Thymus (tissue), 11 donors: ENCODE results near the gene LAMA3. TPM values are rescaled to one million over a fixed set of nuclear protein-coding genes. Genes with fewer than 3 reads are reported as not detected.

Experiments used
- DNase-seq, 9 donors: peaks; one replicate each; pipeline ENCODE4 v3.0.0-alpha.2; 2013; ENCODE audit warnings: low spot score in 9 of 9, low read depth in 6 of 9, missing footprints in 1 of 9
- H3K27ac ChIP-seq, 2 donors: one replicate each; pipeline ENCODE4 v1.5.1; 2013; ENCODE audit warnings: control low read depth in 1 of 2, low read depth in 1 of 2, low read length in 1 of 2, mild to moderate bottlenecking in 1 of 2, moderate library complexity in 1 of 2
- H3K27me3 ChIP-seq, 2 donors: one replicate each; pipeline ENCODE4 v1.5.1; 2013; ENCODE audit warnings: low read length in 1 of 2; ENCODE audit not compliant: control insufficient read depth in 2 of 2, insufficient read depth in 1 of 2
- H3K36me3 ChIP-seq, 2 donors: one replicate each; pipeline ENCODE4 v1.5.1; 2013; ENCODE audit warnings: low read length in 1 of 2, mild to moderate bottlenecking in 1 of 2, moderate library complexity in 1 of 2; ENCODE audit not compliant: control insufficient read depth in 2 of 2, insufficient read depth in 2 of 2
- H3K4me1 ChIP-seq, 2 donors: one replicate each; pipeline ENCODE4 v1.5.1; 2013; ENCODE audit warnings: low read length in 2 of 2; ENCODE audit not compliant: control insufficient read depth in 2 of 2, insufficient read depth in 2 of 2
- H3K4me3 ChIP-seq, 2 donors: one replicate each; pipeline ENCODE4 v1.5.1; 2013; ENCODE audit warnings: low read length in 2 of 2, control low read depth in 1 of 2, mild to moderate bottlenecking in 1 of 2
- H3K9me3 ChIP-seq, 2 donors: one replicate each; pipeline ENCODE4 v1.5.1; 2013; ENCODE audit warnings: low read length in 1 of 2, mild to moderate bottlenecking in 1 of 2; ENCODE audit not compliant: control insufficient read depth in 2 of 2, insufficient read depth in 1 of 2
- WGBS: extraction: QIAGEN DNeasy Blood & Tissue Kit; methylation state at CpG from one replicate; pipeline ENCODE4 v1.1.7; 2013; 5-methylcytosine and 5-hydroxymethylcytosine counted together
- polyA plus RNA-seq: library from polyadenylated mRNA; stranded (reverse); fragments of 200-250 nt; gene quantifications from one replicate; pipeline ENCODE4 v1.2.3, GENCODE V29; 2013
- total RNA-seq: library from RNA; stranded (reverse); fragments of 120-200 nt; gene quantifications from one replicate; pipeline ENCODE4 v1.2.4, GENCODE V29; 2013
- donor health status: healthy.

Gene LAMA3
- total and polyA plus RNA-seq, 2 donors = 8.9 to 50.1 TPM

- peaks cover 17 to 68% of the 10 kb centered on the region in 2 donors for H3K27me3 ChIP-seq
- 100% methylated on average over 1 of the region's 1 CpG for WGBS
- H3K4me1 ChIP-seq = peaks cover 1 to 6% of the 10 kb centered on the region in 2 donors
- H3K4me3 ChIP-seq = no peak overlapping the region
- H3K36me3 ChIP-seq = no peaks in the 10 kb centered on the region
- H3K9me3 ChIP-seq = no peaks in the 10 kb centered on the region
- no peak for DNase-seq
- H3K27ac ChIP-seq = no peak overlapping the region
These were observed 22.1 kb upstream of the LAMA3 start for GRCh38 chr18:23667114-23667513.

- Histone ChIP-seq H3K36me3 (no peaks in the 10 kb centered on the region), H3K4me1 (no peaks in the 10 kb centered on the region), H3K9me3 (no peaks in the 10 kb centered on the region), H3K27me3 (peaks cover 5 to 52% of the 10 kb centered on the region in 2 donors), H3K4me3 (no peak overlapping the region), H3K27ac (no peak overlapping the region)
- WGBS = 79% methylated on average over 4 of the region's 4 CpGs
- no peak for DNase-seq
These were observed 20.5 kb upstream of the LAMA3 start for GRCh38 chr18:23668731-23669130.

- no peaks in the 10 kb centered on the region for H3K36me3 ChIP-seq
- no peak for DNase-seq
- WGBS = 92% methylated on average over 8 of the region's 8 CpGs
- H3K4me3 ChIP-seq = no peak overlapping the region
- no peak overlapping the region for H3K27ac ChIP-seq
- H3K9me3 ChIP-seq = no peaks in the 10 kb centered on the region
- H3K27me3 ChIP-seq = peaks cover 5 to 49% of the 10 kb centered on the region in 2 donors
- H3K4me1 ChIP-seq = no peaks in the 10 kb centered on the region
These were observed 20.0 kb upstream of the LAMA3 start for GRCh38 chr18:23669202-23669766.

DNA sequence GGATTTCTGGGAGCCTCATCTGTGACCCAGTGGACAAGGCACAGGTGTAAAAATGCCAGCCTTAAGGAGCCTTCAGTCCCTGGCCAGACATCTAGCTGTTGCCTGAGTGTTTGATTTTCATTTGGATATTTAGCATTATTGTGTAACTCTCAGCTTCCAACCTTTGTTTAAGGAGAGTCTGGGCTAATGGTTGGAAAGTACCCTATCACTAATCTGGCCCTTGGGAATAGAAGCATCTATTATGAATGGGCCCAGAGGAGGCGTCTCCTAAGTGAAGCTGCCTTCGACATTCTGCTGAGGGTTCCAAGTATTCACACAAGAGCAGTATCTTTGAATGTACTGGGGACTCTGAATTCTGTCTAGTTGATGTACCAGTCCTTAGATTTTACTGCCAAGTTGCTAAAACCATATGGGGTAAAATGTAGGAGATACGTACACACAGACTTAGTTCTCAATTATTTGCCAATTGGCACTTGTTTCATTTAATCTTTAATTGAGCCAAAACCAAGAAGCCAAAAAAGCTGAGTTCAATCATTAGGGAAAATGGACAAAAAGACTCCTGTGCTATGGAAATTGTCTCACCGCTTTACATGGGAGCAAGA is 19.3 kb upstream of the LAMA3 start:
- DNase-seq = no peak
- peaks cover 1 to 43% of the 10 kb centered on the region in 2 donors for H3K27me3 ChIP-seq
- no peak overlapping the region for H3K4me3 ChIP-seq
- 95% methylated on average over 4 of the region's 4 CpGs for WGBS
- no peaks in the 10 kb centered on the region for H3K36me3 ChIP-seq
- no peaks in the 10 kb centered on the region for H3K9me3 ChIP-seq
- no peak overlapping the region for H3K27ac ChIP-seq
- no peaks in the 10 kb centered on the region for H3K4me1 ChIP-seq

DNA sequence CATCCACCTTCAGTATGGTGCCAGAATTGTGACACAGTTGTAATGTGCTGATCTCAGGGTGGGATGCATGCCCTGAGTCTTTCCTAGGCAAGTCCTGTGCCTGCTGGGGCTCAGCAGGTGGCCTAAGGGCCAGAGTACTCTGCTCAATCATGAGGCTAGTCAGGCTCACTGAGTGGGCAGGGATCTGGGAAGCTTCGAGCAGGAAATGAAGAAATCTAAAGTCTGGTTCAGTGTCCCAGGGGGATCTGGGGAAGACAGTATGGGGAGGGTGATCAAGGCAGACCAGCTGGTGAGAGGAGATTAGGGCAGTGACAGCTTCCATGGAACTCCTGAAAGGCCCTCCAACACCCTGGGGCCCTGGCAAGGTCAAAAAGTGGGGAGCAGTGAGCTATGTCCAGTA is 17.7 kb upstream of the LAMA3 start:
- Histone ChIP-seq H3K4me1 (no peaks in the 10 kb centered on the region), H3K36me3 (no peaks in the 10 kb centered on the region), H3K9me3 (no peaks in the 10 kb centered on the region), H3K4me3 (no peak overlapping the region), H3K27ac (no peak overlapping the region), H3K27me3 (peaks cover 0 to 27% of the 10 kb centered on the region in 2 donors)
- no peak for DNase-seq
- 98% methylated on average over 1 of the region's 1 CpG for WGBS

GRCh38 chr18:23673725-23674124 is 15.5 kb upstream of the LAMA3 start:
- H3K27ac ChIP-seq = no peak overlapping the region

GRCh38 chr18:23675236-23675635 is 14.0 kb upstream of the LAMA3 start:
- Histone ChIP-seq H3K27me3 (peaks cover 0 to 11% of the 10 kb centered on the region in 2 donors), H3K36me3 (no peaks in the 10 kb centered on the region), H3K27ac (no peak overlapping the region), H3K4me1 (no peaks in the 10 kb centered on the region), H3K9me3 (no peaks in the 10 kb centered on the region), H3K4me3 (no peak overlapping the region)
- DNase-seq = no peak

More at GRCh38 chr18:23673725-23674124, 15.5 kb upstream of the LAMA3 start:
- no peaks in the 10 kb centered on the region for H3K36me3 ChIP-seq
- H3K9me3 ChIP-seq = no peaks in the 10 kb centered on the region
- H3K4me1 ChIP-seq = no peaks in the 10 kb centered on the region
- no peak for DNase-seq
- H3K4me3 ChIP-seq = no peak overlapping the region
- WGBS = 81% methylated on average over 1 of the region's 1 CpG
- H3K27me3 ChIP-seq = peaks cover 0 to 18% of the 10 kb centered on the region in 2 donors

DNA sequence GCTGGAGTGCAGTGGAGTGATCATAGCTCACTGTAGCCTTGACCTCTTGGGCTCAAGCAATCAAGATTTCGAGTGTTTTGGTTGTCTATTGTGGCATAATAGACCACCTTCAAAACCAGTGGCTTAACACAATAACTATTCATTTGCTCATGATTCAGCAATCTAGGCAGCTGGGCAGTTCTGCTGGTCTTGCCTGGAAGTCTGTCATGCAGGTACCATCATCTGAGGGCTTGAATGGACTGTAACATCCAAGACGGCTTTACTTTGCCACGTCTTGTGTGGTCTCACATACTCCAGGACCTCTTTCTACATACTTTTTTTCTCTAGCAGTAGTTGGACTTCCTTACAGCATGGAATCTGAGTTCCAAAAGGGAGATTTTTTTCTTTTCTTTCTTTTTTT is 13.4 kb upstream of the LAMA3 start:
- Histone ChIP-seq H3K9me3 (no peaks in the 10 kb centered on the region), H3K27ac (no peak overlapping the region), H3K27me3 (peaks cover 0 to 6% of the 10 kb centered on the region in 2 donors), H3K4me3 (no peak overlapping the region), H3K36me3 (no peaks in the 10 kb centered on the region), H3K4me1 (no peaks in the 10 kb centered on the region)
- DNase-seq = no peak
- 97% methylated on average over 3 of the region's 3 CpGs for WGBS

DNA sequence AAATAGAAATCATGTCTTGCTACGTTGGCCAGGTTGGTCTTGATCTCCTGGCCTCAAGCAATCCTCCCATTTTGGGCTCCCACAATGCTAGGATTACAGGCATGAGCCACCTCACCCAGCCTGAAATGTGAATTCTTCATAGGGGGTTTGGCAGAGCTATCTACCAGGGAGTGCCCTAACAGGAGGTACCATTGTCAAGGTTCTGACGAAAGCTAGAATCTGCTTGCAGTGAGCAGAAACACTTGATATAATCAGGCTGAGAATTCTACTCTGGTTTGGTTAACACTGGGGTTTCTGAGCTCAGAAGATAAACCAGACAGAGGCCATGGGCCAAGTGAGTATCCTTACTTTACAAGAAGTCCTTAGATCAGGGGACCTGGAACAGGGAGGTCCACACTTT is 7.2 kb upstream of the LAMA3 start:
- Histone ChIP-seq H3K27ac (no peak overlapping the region), H3K9me3 (no peaks in the 10 kb centered on the region), H3K27me3 (peaks cover 0 to 24% of the 10 kb centered on the region in 2 donors), H3K4me3 (no peak overlapping the region), H3K36me3 (no peaks in the 10 kb centered on the region), H3K4me1 (no peaks in the 10 kb centered on the region)
- no peak for DNase-seq
- WGBS = 95% methylated on average over 2 of the region's 2 CpGs
